ENCODE results near the gene NAALAD2.
"Not testable (repeated sequence)": the region's sequence is repeated elsewhere in the genome, so short reads cannot be mapped to it uniquely, and the experiment has no call there.

Gene NAALAD2

DNA sequence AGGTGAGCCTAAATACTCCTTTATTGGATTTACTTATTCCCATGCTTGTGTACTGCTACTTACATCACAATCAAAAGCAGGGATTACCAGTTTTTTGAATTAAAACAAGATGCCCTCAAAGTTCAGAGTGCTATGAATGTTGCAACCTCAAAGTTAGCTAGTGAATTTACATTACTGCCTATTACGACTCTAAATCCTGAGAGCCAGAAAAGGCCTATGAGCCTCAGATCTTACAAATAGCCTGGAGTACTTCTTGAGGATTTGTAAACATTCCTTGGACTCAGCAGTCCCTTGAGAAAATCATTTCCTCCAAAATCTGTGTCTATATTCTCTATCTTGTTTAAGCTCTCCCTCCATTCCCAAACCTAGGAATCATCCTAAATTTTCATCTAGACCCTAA is 62.9 kb downstream of the NAALAD2 start:
- Histone ChIP-seq H3K36me3 (ENCODE audit: insufficient read depth, low read length) (peaks cover 2% of the 10 kb centered on the region), H3K4me1 (ENCODE audit: insufficient read depth, low read length) (no peaks in the 10 kb centered on the region), H3K9me3 (ENCODE audit: low read length) (no peaks in the 10 kb centered on the region), H3K27ac (ENCODE audit: low read depth, low read length) (no peak overlapping the region), H3K9ac (ENCODE audit: low read length) (no peak overlapping the region), H3K4me3 (ENCODE audit: low read depth in 1 of 2, low read length in 2 of 2) (no peak overlapping the region), H3K27me3 (ENCODE audit: control insufficient read depth in 1 of 2, insufficient read depth in 2 of 2, low read length in 2 of 2) (no peaks in the 10 kb centered on the region)

DNA sequence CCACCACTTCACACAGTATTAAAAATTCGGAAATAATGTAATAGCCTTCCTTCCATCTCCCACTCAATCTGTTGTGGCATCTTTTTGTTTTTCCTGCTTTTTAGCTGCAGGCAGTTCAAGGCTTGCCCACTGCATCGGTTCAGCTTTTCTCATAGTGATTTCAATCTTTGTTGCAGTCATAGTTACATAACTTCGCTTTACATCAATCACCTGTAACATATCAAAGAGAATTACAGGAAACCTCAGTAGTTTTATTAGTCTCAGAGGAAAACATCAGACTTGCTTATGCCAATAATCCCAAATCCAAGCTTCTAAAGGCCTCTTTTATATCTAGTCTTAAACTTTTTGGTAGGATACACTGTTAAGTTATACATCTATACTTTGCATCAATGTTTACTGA is 67.9 kb downstream of the NAALAD2 start:
- H3K9ac ChIP-seq (ENCODE audit: low read length) = no peak overlapping the region
- H3K36me3 ChIP-seq (ENCODE audit: insufficient read depth, low read length) = peaks cover 17% of the 10 kb centered on the region
- H3K27me3 ChIP-seq (ENCODE audit: control insufficient read depth in 1 of 2, insufficient read depth in 2 of 2, low read length in 2 of 2) = no peaks in the 10 kb centered on the region
- no peaks in the 10 kb centered on the region for H3K4me1 ChIP-seq (ENCODE audit: insufficient read depth, low read length)
- no peak overlapping the region for H3K27ac ChIP-seq (ENCODE audit: low read depth, low read length)
- no peaks in the 10 kb centered on the region for H3K9me3 ChIP-seq (ENCODE audit: low read length)
- H3K4me3 ChIP-seq (ENCODE audit: low read depth in 1 of 2, low read length in 2 of 2) = no peak overlapping the region

DNA sequence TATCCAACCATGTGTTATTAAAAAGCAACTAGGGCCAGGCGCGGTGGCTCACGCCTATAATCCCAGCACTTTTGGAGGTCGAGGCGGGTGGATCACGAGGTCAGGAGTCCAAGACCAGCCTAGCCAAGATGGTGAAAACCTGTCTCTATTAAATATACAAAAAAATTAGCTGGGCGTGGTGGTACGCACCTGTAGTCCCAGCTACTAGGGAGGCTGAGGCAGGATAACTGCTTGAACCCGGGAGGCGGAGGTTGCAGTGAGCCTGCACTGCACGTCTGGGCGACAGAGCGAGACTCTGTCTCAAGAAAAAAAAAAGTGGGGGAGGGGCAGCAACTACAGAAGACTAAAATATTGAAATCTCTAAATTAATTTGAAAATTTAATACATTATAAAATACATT is 69.9 kb downstream of the NAALAD2 start:
- Histone ChIP-seq H3K27ac (ENCODE audit: low read depth, low read length) (no peak overlapping the region), H3K27me3 (ENCODE audit: control insufficient read depth in 1 of 2, insufficient read depth in 2 of 2, low read length in 2 of 2) (no peaks in the 10 kb centered on the region), H3K9ac (ENCODE audit: low read length) (no peak overlapping the region), H3K4me1 (ENCODE audit: insufficient read depth, low read length) (no peaks in the 10 kb centered on the region), H3K36me3 (ENCODE audit: insufficient read depth, low read length) (peaks cover 22% of the 10 kb centered on the region), H3K9me3 (ENCODE audit: low read length) (no peaks in the 10 kb centered on the region), H3K4me3 (ENCODE audit: low read depth in 1 of 2, low read length in 2 of 2) (no peak overlapping the region)

DNA sequence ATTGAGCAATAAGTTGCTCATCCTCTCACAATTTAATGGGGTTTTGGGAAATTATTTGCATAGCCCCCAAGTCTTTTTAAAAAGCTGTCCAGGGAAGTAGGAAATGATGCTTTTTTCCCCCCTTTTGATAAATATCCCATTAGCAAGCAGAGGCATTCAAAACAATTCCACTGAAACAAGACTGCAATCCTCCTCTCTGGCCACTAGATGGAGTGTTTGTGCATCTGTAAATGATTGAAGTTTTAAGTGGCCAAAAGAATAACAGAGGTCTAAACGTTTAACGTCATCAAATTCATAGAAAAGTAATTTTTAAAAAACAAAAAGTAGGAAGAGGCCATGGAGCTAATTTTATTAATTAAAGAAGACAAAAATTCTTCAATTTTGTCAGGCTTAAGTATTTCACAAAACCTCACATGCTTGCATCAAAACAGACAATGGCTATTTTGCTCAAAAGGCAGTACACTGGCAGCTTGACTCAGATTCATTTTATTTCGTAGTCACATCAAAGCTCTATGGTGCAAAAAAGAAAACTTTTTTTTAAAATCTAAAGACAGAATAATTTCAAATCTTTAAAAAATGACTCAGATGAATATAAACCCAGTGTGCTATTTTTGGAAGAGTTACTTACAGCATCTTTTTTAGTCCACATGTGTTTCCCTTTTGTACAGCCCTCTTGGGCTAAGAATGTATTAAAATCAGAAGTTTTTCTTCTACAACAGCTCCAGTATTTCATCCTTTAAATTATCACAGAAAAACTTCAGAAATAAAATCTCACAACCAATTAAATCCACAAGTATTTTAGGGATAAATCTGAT is 70.6 kb downstream of the NAALAD2 start:
- Histone ChIP-seq H3K9ac (ENCODE audit: low read length) (no peak overlapping the region), H3K4me1 (ENCODE audit: insufficient read depth, low read length) (no peaks in the 10 kb centered on the region), H3K27me3 (ENCODE audit: control insufficient read depth in 1 of 2, insufficient read depth in 2 of 2, low read length in 2 of 2) (no peaks in the 10 kb centered on the region), H3K9me3 (ENCODE audit: low read length) (no peaks in the 10 kb centered on the region), H3K36me3 (ENCODE audit: insufficient read depth, low read length) (peaks cover 26% of the 10 kb centered on the region), H3K4me3 (ENCODE audit: low read depth in 1 of 2, low read length in 2 of 2) (no peak overlapping the region), H3K27ac (ENCODE audit: low read depth, low read length) (no peak overlapping the region)

DNA sequence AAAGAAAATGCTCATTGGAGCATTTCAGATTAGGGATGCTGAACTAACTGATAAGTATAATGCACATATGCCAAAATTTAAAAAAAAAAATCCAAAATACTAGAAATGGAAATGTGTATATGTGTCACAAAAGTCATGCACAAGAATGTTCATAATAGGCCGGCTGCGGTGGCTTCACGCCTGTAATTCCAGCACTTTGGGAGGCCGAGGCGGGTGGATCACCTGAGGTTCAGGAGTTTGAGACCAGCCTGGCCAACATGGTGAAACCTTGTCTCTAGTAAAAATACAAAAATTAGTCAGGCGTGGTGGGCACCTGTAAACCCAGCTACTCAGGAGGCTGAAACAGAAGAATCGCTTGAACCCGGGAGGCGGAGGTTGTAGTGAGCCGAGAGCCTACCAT is 73.5 kb downstream of the NAALAD2 start:
- H3K27ac ChIP-seq (ENCODE audit: low read depth, low read length); H3K9ac ChIP-seq (ENCODE audit: low read length); H3K27me3 ChIP-seq (ENCODE audit: control insufficient read depth in 1 of 2, insufficient read depth in 2 of 2, low read length in 2 of 2); H3K4me1 ChIP-seq (ENCODE audit: insufficient read depth, low read length); H3K4me3 ChIP-seq (ENCODE audit: low read depth in 1 of 2, low read length in 2 of 2); H3K9me3 ChIP-seq (ENCODE audit: low read length): not testable (repeated sequence)
- peaks cover 21% of the 10 kb centered on the region for H3K36me3 ChIP-seq (ENCODE audit: insufficient read depth, low read length)

DNA sequence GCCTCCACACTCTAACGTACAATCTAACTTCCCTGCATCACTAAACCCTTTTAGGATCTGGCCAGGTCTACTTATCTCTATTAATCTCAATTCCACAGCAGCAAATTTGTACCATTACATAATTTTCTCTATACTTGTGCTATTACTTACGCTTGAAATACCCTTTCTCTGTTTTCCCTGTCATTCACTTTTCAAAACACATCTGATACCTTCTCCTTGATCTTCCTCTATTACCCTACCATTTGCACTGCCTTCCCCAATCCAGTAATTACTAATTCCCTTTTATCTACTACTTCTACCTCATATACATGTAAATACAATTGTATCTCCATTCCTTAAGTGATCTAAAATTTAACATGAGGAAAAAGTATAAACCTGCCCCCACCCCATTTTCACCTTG is 74.4 kb downstream of the NAALAD2 start:
- no peak overlapping the region for H3K9ac ChIP-seq (ENCODE audit: low read length)
- no peak overlapping the region for H3K27ac ChIP-seq (ENCODE audit: low read depth, low read length)
- H3K4me3 ChIP-seq (ENCODE audit: low read depth in 1 of 2, low read length in 2 of 2) = no peak overlapping the region
- H3K27me3 ChIP-seq (ENCODE audit: control insufficient read depth in 1 of 2, insufficient read depth in 2 of 2, low read length in 2 of 2) = no peaks in the 10 kb centered on the region
- peaks cover 28% of the 10 kb centered on the region for H3K36me3 ChIP-seq (ENCODE audit: insufficient read depth, low read length)
- H3K9me3 ChIP-seq (ENCODE audit: low read length) = no peaks in the 10 kb centered on the region
- H3K4me1 ChIP-seq (ENCODE audit: insufficient read depth, low read length) = no peaks in the 10 kb centered on the region

DNA sequence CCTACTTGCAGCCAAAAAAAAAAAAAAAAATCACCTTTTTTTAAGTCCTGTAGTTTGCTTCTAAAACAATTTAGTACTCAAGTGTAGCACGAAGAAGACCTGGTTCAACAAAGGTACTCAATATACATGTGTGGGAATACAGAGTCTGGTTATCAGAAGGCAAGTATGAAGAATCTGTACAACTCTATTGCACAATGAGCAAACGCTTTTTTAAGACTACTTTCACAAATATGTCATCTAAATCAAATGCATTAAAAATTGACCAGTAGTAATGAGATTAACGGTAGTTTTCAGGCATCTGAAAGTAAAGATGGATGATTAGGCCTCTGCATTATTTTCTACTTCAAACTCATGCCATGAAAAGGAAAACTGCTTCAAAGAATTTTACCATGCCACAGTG is 78.9 kb downstream of the NAALAD2 start:
- Histone ChIP-seq H3K4me1 (ENCODE audit: insufficient read depth, low read length) (no peaks in the 10 kb centered on the region), H3K9me3 (ENCODE audit: low read length) (no peaks in the 10 kb centered on the region), H3K27ac (ENCODE audit: low read depth, low read length) (no peak overlapping the region), H3K4me3 (ENCODE audit: low read depth in 1 of 2, low read length in 2 of 2) (no peak overlapping the region), H3K9ac (ENCODE audit: low read length) (no peak overlapping the region), H3K27me3 (ENCODE audit: control insufficient read depth in 1 of 2, insufficient read depth in 2 of 2, low read length in 2 of 2) (no peaks in the 10 kb centered on the region), H3K36me3 (ENCODE audit: insufficient read depth, low read length) (peaks cover 20% of the 10 kb centered on the region)

DNA sequence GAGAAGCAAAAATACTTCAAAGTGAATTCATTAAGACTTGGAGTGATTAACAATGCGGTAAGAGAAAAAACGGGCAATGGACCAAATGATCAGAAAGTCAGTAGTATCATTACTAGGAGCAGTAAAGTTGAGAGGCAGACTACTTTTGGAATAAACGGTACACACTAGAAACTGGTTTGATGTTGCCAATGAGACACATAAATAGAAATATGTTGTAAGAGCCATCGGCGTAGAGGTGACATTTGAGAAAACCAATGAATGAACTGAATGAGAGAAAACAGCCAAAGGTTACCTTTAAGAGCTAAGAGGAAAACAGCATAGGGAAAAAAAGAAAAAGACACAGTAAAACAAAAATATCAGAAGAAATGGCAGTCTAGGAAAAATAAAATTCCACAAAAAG is 82.1 kb downstream of the NAALAD2 start:
- no peak overlapping the region for H3K27ac ChIP-seq (ENCODE audit: low read depth, low read length)
- H3K9me3 ChIP-seq (ENCODE audit: low read length) = no peaks in the 10 kb centered on the region
- H3K4me3 ChIP-seq (ENCODE audit: low read depth in 1 of 2, low read length in 2 of 2) = no peak overlapping the region
- no peak overlapping the region for H3K9ac ChIP-seq (ENCODE audit: low read length)
- H3K36me3 ChIP-seq (ENCODE audit: insufficient read depth, low read length) = peaks cover 9% of the 10 kb centered on the region
- peaks cover 15% of the 10 kb centered on the region for H3K4me1 ChIP-seq (ENCODE audit: insufficient read depth, low read length)
- H3K27me3 ChIP-seq (ENCODE audit: control insufficient read depth in 1 of 2, insufficient read depth in 2 of 2, low read length in 2 of 2) = no peaks in the 10 kb centered on the region

DNA sequence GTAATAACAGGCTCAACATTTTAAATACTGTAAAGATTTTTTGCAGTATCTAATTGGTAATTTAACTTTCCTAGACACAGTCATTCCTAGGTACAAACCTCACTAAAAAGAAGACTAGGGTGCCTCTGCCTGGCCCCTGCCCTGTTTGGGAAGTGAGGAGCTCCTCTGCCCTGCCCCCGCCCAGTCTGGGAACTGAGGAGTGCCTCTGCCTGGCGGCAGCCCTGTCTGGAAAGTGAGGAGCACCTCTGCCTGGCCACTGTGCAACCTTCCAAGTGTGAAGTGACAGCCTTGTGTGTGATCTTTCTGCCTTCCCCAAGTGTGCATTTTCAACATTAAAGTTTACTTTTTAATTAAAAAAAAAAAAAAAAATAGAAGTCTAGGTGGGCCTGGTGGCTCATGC is 84.1 kb downstream of the NAALAD2 start:
- Histone ChIP-seq H3K27me3 (ENCODE audit: control insufficient read depth in 1 of 2, insufficient read depth in 2 of 2, low read length in 2 of 2) (no peaks in the 10 kb centered on the region), H3K4me1 (ENCODE audit: insufficient read depth, low read length) (peaks cover 20% of the 10 kb centered on the region), H3K36me3 (ENCODE audit: insufficient read depth, low read length) (peaks cover 5% of the 10 kb centered on the region), H3K4me3 (ENCODE audit: low read depth in 1 of 2, low read length in 2 of 2) (no peak overlapping the region), H3K27ac (ENCODE audit: low read depth, low read length) (no peak overlapping the region), H3K9ac (ENCODE audit: low read length) (no peak overlapping the region), H3K9me3 (ENCODE audit: low read length) (no peaks in the 10 kb centered on the region)

DNA sequence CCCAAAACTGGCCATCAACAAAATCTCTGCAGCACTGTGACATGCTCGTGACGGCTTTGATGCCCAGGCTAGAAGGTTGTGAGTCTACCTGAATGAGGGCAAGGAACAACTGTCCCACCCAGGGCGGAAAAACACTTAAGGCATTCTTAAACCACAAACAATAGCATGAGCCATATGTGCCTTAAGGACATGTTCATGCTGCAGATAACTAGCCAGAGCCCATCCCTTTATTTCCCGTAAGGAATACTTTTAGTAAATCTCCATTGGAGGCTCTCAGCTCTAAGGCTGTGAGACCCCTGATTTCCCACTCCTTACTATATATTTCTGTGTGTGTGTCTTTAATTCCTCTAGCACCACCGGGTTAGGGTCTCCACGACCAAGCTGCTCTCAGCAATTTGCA is 85.0 kb downstream of the NAALAD2 start:
- Histone ChIP-seq H3K27me3 (ENCODE audit: control insufficient read depth in 1 of 2, insufficient read depth in 2 of 2, low read length in 2 of 2) (no peaks in the 10 kb centered on the region), H3K36me3 (ENCODE audit: insufficient read depth, low read length) (no peaks in the 10 kb centered on the region), H3K27ac (ENCODE audit: low read depth, low read length) (no peak overlapping the region), H3K4me1 (ENCODE audit: insufficient read depth, low read length) (peaks cover 24% of the 10 kb centered on the region), H3K9me3 (ENCODE audit: low read length) (no peaks in the 10 kb centered on the region), H3K9ac (ENCODE audit: low read length) (no peak overlapping the region), H3K4me3 (ENCODE audit: low read depth in 1 of 2, low read length in 2 of 2) (no peak overlapping the region)

DNA sequence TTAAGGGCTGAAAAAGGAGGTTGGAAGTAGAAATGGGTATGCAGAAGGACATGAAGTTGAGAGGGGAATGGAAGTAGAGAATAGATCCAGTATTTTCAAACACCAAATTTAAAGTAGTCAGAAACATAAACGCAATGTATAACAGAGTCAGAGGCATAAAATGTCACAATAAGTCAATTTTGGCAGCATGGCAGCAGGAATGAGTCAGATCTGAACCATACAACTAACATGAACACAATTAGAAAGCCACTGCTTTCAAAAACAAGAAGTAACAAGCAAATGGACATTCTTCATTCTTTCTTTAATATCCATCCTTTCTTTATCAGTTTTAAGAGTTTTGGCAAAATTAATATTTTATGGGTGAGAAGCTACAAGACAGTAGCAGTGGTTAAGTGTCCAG is 85.9 kb downstream of the NAALAD2 start:
- H3K4me3 ChIP-seq (ENCODE audit: low read depth in 1 of 2, low read length in 2 of 2) = no peak overlapping the region
- no peaks in the 10 kb centered on the region for H3K9me3 ChIP-seq (ENCODE audit: low read length)
- H3K27me3 ChIP-seq (ENCODE audit: control insufficient read depth in 1 of 2, insufficient read depth in 2 of 2, low read length in 2 of 2) = no peaks in the 10 kb centered on the region
- H3K9ac ChIP-seq (ENCODE audit: low read length) = no peak overlapping the region
- no peak overlapping the region for H3K27ac ChIP-seq (ENCODE audit: low read depth, low read length)
- peaks cover 24% of the 10 kb centered on the region for H3K4me1 ChIP-seq (ENCODE audit: insufficient read depth, low read length)
- no peaks in the 10 kb centered on the region for H3K36me3 ChIP-seq (ENCODE audit: insufficient read depth, low read length)

DNA sequence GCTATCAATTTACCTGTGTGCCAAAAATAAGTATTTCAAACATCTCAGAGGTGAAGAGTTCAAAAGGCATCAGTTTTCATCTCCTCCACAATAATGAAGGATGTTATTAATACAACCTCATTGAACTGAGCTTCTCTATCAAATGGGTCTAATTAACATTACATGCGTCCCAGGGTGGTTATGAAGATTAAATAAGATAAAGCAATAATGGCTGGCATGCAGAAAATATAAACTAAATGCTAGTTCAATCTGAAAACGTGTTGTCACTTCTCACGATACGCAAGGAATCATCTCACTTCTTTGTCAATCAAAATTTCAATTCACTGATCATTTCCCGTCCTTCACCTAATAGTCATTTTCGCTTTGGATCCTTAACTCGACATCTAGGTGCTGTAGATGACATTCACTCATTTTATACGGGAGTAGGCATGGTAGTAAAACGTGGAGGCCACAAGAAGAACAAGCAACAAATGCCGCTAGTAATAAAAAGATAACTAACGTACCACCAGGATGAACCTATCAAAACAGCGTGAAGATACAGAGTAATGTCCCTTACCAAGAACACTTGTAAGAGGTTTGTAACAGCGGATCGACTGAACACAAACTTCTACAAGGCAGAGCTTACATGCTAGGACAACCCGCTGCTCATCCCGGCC is 87.5 kb downstream of the NAALAD2 start:
- Histone ChIP-seq H3K9ac (ENCODE audit: low read length) (peak overlapping the region; percentile 81), H3K27ac (ENCODE audit: low read depth, low read length) (peak overlapping the region; percentile 77), H3K4me3 (ENCODE audit: low read depth in 1 of 2, low read length in 2 of 2) (peak overlapping the region; percentile 88 to 97), H3K4me1 (ENCODE audit: insufficient read depth, low read length) (peaks cover 24% of the 10 kb centered on the region), H3K9me3 (ENCODE audit: low read length) (no peaks in the 10 kb centered on the region), H3K36me3 (ENCODE audit: insufficient read depth, low read length) (no peaks in the 10 kb centered on the region), H3K27me3 (ENCODE audit: control insufficient read depth in 1 of 2, insufficient read depth in 2 of 2, low read length in 2 of 2) (no peaks in the 10 kb centered on the region)
